Measurements from ENCODE around the gene KCNIP4. TPM values are rescaled to one million over a fixed set of nuclear protein-coding genes. Genes with fewer than 3 reads are reported as not detected.

The KCNIP4 gene
- total and polyA plus RNA-seq, 2 of the 4 experiments (the other 2 are of a cell fraction), result not detected

DNA sequence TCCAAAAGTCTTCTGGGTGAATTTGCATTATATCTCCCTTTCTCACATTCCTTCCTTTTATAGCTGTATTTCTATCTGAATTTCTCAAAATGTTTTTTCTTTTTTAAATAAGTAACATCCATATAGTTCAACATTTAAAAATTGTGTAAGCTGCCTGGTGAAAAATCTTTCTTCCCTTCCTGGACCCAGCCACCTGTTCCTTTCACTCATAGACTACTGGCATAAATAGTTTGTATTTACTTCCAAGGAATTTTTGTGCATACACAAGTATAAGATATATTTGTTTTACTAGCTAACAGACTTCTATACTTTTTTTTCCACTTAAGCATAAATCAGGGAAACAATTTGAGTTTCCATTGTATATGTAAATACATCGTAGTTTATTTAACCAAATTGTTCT, 1212.6 kb downstream of the KCNIP4 start:
- no peaks in the 10 kb centered on the region for H4K20me1 ChIP-seq (ENCODE audit: insufficient read depth, low read length)
- no peak overlapping the region for H4K91ac ChIP-seq (ENCODE audit: insufficient read depth, low read depth, low read length)
- no peaks in the 10 kb centered on the region for H3K79me1 ChIP-seq (ENCODE audit: low read depth in 1 of 2, low read length in 2 of 2)
- TF ChIP-seq CEBPB (IDR thresholded peaks at IDR 0.05; ENCODE audit: low read depth, low read length) (no peak), MAFK (IDR thresholded peaks at IDR 0.05; ENCODE audit: low read depth, low read length) (no peak), RFX5 (IDR thresholded peaks at IDR 0.05; ENCODE audit: low read depth, low read length) (no peak), RAD21 (IDR thresholded peaks at IDR 0.05; ENCODE audit: low read length) (no peak), SMC3 (IDR thresholded peaks at IDR 0.05; ENCODE audit: low read depth, low read length) (no peak), FOS (IDR thresholded peaks at IDR 0.05; ENCODE audit: low read depth, low read length) (no peak), POLR2A (IDR thresholded peaks at IDR 0.05; ENCODE audit: low read depth, low read length) (no peak), RCOR1 (IDR thresholded peaks at IDR 0.05; ENCODE audit: insufficient replicate concordance, low read length) (no peak), CHD1 (IDR thresholded peaks at IDR 0.05; ENCODE audit: low read depth, low read length) (no peak), NFE2L2 (IDR thresholded peaks at IDR 0.05; ENCODE audit: low read depth, low read length) (no peak), BHLHE40 (IDR thresholded peaks at IDR 0.05; ENCODE audit: low read depth, low read length) (no peak), MAZ (IDR thresholded peaks at IDR 0.05; ENCODE audit: borderline replicate concordance, low read depth, low read length) (no peak)
- TF ChIP-seq, protein P1, sequence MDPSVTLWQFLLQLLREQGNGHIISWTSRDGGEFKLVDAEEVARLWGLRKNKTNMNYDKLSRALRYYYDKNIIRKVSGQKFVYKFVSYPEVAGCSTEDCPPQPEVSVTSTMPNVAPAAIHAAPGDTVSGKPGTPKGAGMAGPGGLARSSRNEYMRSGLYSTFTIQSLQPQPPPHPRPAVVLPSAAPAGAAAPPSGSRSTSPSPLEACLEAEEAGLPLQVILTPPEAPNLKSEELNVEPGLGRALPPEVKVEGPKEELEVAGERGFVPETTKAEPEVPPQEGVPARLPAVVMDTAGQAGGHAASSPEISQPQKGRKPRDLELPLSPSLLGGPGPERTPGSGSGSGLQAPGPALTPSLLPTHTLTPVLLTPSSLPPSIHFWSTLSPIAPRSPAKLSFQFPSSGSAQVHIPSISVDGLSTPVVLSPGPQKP (IDR thresholded peaks at IDR 0.05; ENCODE audit: borderline replicate concordance, low read depth, low read length), result no peak
- TF ChIP-seq, protein P2, sequence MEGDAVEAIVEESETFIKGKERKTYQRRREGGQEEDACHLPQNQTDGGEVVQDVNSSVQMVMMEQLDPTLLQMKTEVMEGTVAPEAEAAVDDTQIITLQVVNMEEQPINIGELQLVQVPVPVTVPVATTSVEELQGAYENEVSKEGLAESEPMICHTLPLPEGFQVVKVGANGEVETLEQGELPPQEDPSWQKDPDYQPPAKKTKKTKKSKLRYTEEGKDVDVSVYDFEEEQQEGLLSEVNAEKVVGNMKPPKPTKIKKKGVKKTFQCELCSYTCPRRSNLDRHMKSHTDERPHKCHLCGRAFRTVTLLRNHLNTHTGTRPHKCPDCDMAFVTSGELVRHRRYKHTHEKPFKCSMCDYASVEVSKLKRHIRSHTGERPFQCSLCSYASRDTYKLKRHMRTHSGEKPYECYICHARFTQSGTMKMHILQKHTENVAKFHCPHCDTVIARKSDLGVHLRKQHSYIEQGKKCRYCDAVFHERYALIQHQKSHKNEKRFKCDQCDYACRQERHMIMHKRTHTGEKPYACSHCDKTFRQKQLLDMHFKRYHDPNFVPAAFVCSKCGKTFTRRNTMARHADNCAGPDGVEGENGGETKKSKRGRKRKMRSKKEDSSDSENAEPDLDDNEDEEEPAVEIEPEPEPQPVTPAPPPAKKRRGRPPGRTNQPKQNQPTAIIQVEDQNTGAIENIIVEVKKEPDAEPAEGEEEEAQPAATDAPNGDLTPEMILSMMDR (conservative IDR thresholded peaks at IDR 0.05; ENCODE audit: low read depth, low read length), result no peak
- TF ChIP-seq, protein P3, sequence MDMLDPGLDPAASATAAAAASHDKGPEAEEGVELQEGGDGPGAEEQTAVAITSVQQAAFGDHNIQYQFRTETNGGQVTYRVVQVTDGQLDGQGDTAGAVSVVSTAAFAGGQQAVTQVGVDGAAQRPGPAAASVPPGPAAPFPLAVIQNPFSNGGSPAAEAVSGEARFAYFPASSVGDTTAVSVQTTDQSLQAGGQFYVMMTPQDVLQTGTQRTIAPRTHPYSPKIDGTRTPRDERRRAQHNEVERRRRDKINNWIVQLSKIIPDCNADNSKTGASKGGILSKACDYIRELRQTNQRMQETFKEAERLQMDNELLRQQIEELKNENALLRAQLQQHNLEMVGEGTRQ (IDR thresholded peaks at IDR 0.05; ENCODE audit: low read depth, low read length), result no peak
- no peak overlapping the region for H3K9ac ChIP-seq (ENCODE audit: low read depth, low read length)
- H3K4ac ChIP-seq (ENCODE audit: low read depth, low read length), result no peak overlapping the region
- intact Hi-C loops (cut with micrococcal nuclease), result no loop called here
- no peak overlapping the region for H2BK15ac ChIP-seq (ENCODE audit: low read depth, low read length)
- POLR2A ChIA-PET (ENCODE audit: unreplicated experiment), result no interaction called here
- peaks cover 4% of the 10 kb centered on the region; the same call in 1 of the 2 replicates for H3K9me3 ChIP-seq (ENCODE audit: control insufficient read depth, insufficient read depth, low read length)
- H3K4me3 ChIP-seq (ENCODE audit: insufficient read depth, low read depth, low read length), result no peak overlapping the region
- no peak overlapping the region for H2AFZ ChIP-seq (replicated peaks; ENCODE audit: low read length, poor library complexity)
- H2BK5ac ChIP-seq (ENCODE audit: low read depth, low read length, poor library complexity, severe bottlenecking), result no peak overlapping the region
- H3K27me3 ChIP-seq (ENCODE audit: control insufficient read depth, insufficient read depth, low read length), result no peaks in the 10 kb centered on the region
- no TSS peak for BruUV-seq (replicated peaks)
- H3K4me2 ChIP-seq (ENCODE audit: low read depth, low read length), result no peak overlapping the region
- CTCF ChIA-PET, result interaction anchor here (0.6 kb wide), 1 partner anchor 16 kb away, joined by 4 read pairs; no protein-coding TSS in a partner anchor
- no peak for DNase-seq
- H3K4me1 ChIP-seq (ENCODE audit: control insufficient read depth, insufficient read depth, low read length), result no peaks in the 10 kb centered on the region
- H2BK20ac ChIP-seq (ENCODE audit: low read depth, low read length), result no peak overlapping the region
- dilution Hi-C loops (cut with HindIII; ENCODE audit: low sequenced_read_pairs, unreplicated experiment), result no loop called here
- no peak for ATAC-seq (ENCODE audit: low read depth)
- no peak overlapping the region for H2BK120ac ChIP-seq (ENCODE audit: low read depth, low read length)
- no peak overlapping the region for H4K5ac ChIP-seq (ENCODE audit: low read depth, low read length)
- H3K27ac ChIP-seq (ENCODE audit: insufficient read depth, low read length), result no peak overlapping the region
- no peak overlapping the region for H4K8ac ChIP-seq (ENCODE audit: low read depth in 2 of 2, low read length in 2 of 2)
- in situ Hi-C loops (cut with MboI; ENCODE audit: low sequenced_read_pairs), result no loop called here
- H3K56ac ChIP-seq (ENCODE audit: extremely low read depth, insufficient read depth, low read length), result no peak overlapping the region
- WGBS, 2 experiments (ENCODE audit: extremely low coverage in 2 of 2, insufficient read length in 1 of 2), result no CpG with 5 or more reads among the region's 1 CpG
- no peak overlapping the region for H3K14ac ChIP-seq (replicated peaks; ENCODE audit: low read depth, low read length)
- H3K23ac ChIP-seq (ENCODE audit: low read depth, low read length), result no peak overlapping the region
- no peak overlapping the region for H2AK9ac ChIP-seq (replicated peaks; ENCODE audit: low read depth, low read length, poor library complexity)
- peaks cover 9% of the 10 kb centered on the region; the same call in 1 of the 2 replicates for H3K36me3 ChIP-seq (ENCODE audit: control insufficient read depth, insufficient read depth, low read length)
- no peak overlapping the region for H3K18ac ChIP-seq (ENCODE audit: low read depth, low read length)
- no peak overlapping the region for H2AK5ac ChIP-seq (ENCODE audit: low read depth, low read length)
- H3K9me1 ChIP-seq (ENCODE audit: insufficient read depth, low read length), result no peaks in the 10 kb centered on the region
